Measurements from ENCODE around the gene KLF2.

Gene KLF2

DNA sequence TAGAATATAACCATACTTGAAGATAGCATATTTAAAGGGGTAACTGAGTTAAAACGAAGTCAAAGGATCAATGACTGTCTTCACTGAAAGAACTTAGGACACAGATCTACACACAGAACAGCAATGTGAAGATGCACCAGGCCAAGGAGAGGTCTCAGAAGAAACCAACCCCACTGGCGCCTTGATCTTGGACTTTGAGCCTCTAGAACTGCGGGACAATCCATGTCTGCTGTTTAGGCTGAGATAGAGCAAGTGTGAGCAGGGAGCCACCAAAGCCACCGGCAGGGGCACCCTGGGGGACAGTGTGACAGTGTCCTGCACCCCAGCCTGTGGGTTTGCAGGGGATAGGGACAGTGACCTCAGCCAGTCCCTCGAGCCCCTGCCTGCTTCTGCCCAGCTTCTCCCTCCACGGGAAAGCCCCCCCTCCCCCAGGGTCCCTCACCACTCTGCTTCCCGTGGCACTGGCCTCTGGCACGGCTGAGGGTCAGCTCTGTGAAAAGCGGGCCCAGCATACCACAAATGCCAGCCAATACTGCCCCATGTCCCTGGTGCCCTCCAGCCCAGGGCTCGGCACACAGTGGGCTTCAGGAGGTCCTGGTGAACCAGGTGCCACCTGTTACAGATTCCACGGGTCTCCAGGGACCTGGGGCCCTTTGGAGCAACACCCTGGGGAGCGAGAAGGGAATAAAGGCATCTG lies 40.8 kb downstream of the KLF2 start:
- no peak for DNase-seq

DNA sequence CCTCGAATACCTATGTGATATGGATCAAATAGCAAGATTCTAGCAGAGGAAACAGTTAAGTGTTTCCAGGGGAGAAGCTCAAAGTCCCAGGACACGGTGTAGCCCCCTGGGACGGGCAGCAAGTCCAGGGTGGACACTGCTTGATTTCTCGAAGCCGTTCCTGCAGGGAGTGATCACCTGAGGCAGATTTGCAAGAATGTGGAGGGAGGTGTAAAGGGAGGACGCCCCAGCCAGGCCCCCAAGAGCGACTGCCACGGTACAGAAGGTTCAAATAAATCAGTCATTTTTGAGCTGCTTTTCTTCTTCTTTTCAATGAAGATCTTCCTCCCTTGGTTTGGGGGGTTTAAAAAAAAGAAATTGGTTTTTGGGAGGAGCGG lies 41.4 kb downstream of the KLF2 start:
- no peak for DNase-seq

DNA sequence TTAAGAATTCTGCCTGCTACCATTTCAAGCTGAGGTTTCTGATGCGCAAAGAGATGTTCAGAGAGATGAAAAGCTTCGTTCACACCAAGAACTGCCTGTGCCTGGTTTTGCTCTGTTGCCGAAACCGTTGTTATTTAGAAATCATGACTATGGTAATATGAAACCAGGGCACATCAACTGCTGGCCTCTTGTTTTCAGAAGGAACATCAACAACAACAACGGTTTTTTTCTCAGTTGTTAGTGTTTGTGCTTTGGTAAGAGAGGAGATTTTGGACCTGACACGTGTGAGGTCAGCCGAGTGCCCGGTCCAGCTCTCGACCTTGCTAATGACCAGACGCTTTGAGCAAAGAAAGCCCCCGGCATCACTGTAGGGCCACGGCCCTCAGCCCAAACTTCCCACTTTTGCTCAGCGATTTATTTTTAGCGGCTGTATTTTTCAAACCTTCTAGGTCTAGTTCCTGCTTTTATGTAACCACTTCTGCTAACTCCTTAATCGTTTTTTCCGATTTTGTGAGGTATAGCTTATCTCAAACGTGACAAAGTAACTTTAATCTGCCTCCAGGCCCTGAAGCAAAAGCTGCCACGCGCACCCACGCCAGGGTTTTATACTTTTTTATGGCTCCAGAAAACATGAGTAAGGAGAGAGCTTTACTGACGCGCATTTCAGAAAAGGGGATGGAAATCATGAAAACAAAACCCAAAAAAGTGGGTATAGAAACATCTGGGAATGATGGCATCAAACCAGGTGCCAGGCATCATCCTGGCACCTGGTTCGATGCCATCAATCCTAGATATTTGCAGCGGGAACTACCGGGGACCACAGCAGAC lies 42.0 kb downstream of the KLF2 start:
- no peak for DNase-seq

DNA sequence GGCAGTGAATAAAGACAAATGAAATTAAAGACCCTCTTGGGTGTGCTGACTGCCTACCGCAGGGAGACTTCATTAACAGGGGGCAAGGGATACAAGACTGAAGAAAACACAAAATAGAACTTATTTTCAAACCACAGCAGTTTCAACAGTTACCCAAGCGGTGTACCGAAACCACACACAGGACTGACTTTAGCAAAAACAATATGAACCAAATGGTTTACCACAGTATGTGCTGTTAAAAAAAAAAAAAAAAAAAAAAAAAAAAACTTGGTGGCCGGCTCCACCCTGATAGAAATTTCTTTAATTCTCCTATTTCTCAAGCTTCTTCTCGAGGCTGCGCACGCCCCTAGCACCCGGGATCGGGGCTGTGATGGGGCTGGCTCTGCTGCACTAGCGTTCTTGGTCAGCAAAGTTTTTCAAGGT lies 42.6 kb downstream of the KLF2 start:
- no peak for DNase-seq

DNA sequence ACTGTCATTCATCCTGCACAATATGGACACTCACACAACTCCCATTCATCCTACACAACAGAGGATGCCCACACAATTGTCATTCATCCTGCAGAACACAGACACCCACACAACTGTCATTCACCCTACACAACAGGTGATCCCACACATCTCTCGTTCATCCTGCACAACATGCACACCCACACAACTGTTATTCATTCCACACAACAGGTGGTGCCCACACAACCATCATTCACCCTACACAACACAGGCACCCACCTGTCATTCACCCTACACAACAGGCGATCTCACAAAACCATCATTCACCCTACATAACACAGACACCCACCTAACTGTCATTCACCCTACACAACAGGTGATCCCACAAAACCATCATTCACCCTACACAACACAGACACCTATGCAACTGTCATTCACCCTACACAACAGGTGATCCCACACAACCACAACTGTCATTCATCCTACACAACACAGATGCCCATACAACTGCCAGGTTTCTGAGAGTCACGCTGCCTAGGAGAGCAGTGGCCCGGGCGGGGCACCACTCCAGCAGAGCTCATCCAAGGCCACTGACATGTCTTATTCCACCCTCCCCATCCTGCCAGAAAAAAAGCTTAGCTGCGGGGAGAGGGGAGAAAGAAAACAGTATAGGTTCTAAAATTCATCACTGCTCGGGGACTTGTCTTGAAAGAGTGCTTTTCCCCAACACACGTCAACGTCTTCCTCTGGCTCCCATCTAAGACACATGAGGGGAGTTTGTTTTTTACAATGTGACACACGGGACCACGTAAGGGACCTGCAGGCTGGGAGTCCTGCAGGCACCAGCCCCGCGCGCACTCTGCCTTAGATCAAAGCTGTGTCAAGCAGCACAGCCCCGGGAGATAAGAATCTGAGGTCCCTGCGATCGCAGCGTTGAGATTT lies 44.0 kb downstream of the KLF2 start:
- no peak for DNase-seq

DNA sequence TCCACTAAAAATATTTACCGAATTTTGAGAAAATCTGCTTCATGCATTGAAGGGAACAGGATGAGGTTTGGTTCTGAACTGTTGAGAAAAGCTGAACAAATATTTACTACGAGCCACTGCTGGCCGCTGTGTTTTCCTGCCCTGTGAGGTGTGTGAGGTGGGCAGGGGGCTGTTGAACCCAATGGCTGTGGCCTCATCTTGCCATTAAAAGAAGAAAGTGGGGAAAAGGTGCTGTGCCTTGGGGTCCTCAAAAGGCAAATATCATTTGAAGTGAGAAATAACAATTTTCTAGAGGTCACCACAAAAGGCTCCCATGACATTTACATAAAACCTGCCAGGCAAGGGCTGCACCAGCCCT lies 44.7 kb downstream of the KLF2 start:
- no peak for DNase-seq

DNA sequence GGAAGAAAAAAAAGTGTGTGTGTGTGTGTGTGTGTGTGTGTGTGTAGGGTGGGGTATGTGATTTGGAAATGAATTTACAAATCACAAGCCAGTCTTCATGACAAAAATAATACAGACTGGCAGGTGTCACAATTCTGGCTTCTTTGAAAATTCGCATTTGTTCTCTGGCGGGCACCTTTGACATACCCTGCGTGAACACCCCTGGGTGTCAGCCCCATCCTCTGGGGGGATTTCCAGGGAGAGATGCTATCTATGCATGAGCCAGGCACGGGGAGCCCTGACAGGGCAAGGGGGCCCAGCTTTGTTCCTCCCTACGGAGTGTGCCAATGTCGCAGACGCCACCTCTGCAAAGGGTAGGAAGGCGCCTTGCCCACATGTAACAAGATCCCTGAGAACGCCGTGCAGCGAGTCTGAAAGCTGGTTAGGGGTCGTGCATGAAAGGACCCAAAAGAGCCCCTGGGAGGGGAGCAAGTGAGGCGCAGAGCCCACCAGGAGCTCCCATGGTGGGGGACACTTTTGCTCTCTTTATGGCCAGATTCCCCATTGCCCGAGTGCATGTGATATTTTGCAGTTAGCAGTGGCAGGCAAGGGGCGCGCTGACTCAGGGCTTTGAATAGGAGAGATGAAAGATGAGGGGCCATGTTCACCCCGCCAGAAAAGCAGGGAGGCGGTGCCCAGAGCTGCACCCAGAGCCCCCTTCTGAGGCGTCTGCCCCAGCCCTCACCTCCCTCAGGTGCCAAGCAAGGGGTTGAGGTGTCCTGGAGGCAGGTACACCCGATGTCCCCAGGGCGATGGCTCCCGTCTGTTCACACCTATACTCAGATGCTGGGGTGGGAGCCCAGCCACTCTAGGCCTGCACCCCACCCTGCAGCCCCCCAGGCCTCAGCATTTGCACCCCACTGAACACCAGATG lies 45.3 kb downstream of the KLF2 start:
- DNase-seq: no peak

DNA sequence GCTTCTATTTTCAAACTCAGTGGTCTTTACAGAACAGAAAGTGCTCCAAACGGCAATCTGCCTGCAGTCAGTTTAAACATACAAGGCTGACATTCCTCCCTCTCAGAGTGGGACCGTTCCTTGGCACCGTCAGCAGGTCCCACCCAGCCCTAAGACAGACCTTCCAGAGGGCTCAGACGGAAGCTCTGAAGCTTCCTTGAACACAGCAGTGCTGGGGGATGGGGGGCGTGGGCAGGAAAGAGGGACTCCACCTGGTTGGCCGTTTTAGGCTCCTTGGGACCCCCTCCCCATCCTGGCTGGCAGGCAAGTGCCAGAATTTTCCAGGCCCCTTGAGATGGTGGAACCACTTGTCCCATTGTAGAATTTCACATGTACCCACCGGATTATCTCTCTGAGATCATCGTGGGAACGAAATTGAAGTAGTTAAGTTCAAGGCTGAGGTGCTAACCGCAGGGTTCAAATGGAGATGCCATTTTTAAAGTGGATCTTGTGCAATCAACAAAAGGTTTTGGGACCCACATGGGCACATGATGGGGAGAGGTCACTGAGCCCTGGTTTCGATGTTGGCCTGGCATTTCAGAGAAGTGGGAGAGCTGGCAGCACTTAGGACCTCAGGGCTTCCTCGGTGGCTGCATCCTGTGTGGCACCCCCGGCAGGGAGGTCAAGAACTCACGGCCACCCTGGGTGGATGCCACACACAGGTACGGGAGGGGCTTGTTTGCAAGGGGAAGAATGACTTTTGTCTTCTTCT lies 46.2 kb downstream of the KLF2 start:
- DNase-seq: no peak

DNA sequence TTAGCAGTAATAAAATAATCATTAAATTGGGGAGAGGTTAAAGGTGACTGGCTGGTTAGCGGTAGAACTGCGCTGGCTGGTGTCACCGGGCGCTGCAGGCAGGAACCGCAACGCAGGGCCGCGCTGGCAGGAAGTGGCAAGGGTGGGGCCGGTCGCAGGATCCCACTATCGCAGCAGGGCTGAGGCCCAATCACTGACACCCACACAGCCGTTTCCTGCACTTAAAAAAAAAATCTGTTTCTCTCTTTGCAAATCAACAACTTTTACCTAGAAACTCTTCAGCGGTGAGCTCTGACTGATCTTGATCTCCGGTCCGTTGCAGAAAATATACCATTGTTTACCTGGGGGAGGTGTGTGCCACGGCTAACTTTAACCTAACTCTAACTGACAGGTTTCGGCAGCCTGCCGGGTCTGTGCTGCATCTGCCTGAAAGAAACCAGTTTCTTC lies 46.9 kb downstream of the KLF2 start:
- DNase-seq: no peak

DNA sequence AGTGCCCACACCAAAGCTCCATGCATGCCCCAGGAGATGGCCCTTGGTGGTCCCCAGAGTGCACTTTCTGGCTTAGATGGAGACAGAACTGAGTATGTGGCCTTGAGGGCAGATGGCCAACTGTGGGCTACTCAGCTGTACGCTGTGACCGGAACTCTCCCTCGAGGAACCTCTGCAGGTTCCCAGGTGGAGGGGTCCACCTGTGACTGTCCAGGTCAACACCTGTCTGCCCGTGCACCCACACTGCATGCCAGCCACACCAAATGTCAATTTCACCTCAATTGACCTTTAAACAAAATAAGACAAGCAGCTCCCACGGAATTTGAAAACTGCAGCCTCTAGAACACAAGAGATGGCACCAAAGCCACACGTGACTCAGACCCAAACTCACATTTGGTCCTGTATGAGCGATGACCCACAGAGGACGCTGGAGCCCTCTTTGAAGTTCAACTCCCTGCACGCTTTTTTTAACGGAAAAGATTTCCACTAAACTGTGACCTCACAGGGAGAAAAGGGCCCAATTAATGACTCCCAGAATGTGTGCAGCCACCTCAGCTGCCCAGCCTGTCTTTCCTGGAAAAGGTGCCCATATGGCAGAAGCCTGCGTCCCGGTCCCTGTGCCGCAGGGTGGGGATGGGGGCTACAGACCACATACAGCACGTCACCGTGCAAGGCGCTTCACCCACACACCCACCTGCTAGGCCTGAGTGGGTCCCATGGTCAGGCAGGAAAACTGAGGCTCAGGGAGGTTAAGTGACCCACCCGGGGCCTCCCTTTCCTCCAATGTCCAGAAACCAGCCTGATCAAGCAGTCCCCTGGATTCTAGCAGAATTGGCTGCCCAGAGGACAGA lies 47.7 kb downstream of the KLF2 start:
- no peak for DNase-seq

DNA sequence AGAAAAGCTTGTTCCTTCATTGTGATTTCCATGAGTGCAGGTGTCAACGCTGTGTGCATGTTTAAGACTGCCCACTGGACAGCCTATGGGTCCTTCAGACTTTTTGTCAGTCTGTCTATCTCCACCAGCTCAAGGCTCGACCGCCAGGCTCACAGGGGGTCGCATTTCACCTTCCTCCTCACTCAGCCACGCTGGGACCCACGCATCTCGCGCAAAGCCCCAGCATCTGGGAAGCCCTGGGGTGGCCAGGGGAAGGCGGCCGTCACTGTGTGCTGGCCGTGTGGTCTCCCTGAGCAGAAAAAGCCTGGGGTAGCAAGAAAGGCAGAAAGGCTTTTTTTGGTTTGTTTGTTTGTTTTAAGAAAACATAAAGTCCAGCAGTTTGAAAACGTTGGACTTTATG lies 48.5 kb downstream of the KLF2 start:
- DNase-seq: no peak

DNA sequence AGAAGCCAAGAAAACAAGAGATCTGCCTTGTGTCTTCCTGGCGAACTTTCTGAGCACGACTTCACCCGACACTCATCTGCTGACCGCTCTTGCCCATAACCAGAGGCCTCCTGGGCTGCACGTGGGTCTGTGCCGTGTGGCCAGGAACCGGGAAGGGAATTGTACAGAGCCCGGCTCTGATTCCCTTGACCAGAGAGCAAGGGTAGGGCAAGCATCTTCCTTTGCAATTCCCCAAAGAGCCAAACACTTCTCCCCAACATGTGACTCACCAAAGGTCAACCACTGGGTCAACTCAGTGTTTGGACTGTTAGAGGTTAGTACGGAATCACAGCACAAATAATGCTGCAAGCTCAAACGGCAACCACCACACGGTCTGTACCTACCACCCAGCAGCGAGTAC lies 48.9 kb downstream of the KLF2 start:
- no peak for DNase-seq

DNA sequence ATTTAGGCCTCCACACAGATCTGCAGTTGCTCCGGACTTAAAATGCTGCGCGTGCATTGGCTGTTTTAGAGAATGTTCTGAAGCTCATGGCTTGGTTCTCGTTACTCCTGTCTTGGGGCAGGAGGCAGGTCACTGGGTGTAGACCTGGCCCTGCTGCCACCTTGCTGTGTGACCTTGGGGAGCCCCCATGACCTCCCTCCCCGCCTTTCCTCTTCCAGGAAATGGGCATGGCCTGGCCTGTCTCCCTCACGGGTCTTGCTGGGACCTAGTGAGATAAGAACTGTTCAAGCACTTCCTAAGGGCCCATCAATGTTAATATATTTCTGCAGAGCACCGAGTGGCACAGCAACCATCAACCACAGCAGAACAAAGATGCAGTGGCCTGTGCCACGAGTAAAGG lies 49.4 kb downstream of the KLF2 start:
- DNase-seq: no peak

DNA sequence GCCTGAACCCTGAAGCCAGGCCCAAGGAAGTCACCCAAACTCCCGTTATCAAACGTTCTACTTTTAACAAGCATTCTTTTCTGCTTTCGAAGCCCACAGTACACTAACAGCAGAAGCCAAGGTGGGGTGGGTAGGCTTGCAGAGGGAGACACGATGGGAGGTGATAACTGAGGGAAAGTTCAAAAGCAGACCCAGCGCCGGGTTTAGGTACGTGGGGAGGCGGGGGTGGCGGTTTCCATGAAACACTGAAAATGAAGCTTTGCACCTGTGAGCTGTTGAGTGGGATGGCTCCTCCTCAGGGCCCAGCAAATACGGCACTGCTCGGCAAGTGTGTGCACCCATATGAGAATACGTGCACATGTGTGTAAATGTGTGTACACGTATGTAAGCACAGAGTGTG lies 49.8 kb downstream of the KLF2 start:
- DNase-seq: no peak

DNA sequence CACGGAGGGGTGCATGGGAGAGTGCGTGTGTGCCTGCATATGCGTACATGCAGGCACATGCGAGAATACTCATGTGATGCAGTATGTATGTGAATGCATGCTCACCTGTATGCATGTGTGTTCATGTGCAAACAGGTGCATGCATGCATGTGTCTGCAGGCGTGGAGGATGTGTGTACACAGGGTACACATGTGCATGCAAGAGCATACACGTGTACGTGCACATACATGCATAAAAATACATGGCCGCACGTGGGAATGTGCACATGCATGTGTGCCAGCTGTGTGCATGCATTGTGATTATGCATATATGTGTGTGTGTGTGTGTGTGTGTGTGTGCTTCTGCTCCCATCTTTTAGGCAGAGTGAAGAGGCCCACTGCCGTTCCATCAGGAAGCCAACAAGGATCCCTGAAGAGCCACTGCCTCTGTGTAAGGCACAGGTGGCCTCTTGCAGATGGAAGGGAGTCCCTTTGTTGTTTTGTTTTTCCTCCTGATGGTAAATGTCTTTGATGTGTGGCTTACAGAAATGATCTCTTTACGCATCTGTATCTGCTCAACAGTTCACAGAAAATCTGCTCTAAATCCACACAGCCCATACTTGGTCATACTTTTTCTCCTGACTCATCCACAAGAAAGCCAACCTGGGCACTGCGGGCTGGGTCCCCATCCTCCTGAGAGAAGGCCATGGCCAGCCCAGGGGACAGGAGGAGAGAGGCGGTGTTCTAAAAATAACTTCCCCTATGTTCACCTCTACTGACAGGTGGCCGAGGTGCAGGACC lies 50.7 kb downstream of the KLF2 start:
- DNase-seq: no peak

DNA sequence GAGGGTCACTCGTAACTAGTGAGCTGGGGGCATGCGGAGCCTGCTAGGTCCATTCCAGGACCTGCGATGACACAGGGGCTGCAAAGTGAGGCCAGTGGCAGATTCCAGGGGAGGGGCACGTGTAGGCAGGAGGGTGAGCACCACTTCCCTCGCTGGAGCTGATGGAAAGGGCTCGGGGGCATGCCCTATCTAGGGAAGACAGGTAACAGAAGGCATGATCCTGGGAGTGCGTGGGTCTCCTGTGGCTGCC lies 51.2 kb downstream of the KLF2 start:
- no peak for DNase-seq

DNA sequence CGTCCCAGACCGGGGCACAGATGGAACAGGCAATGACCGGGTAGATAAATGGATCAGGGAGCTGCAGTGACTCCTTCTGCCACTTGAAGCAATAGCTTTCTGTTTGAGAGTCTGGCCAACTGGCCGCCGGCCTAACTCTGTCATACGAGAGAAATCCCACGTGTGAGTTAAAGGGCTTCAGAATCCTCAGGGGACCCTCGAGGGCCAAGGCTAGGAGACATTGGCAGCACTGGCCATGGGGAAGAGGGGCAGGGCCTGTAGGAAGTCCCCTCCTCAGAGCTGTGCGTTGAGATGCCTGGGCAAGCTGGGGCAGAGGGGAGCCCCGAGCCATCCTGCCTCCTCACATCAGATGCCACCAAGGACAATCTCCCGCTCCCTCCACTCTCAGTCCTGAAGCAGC lies 51.6 kb downstream of the KLF2 start:
- no peak for DNase-seq

DNA sequence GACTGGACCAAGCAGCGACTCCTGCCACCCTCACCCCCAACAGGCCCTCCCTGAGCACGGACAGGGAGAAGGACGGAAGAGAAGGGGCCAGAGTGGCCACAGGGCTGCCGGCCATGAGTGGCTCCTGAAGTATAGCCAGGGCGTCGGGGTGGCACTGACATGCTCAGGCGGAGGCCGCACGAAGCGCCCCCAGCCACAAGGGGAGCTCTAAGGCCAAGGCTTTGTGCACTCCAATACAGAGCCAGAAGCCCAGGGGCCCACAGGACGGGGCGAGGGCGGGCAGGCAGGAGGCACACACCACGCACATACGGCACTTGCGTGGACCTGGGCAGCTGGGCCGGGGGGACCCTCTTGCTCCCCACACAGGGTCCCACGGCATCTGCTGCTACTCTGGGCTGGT lies 52.0 kb downstream of the KLF2 start:
- DNase-seq: no peak

DNA sequence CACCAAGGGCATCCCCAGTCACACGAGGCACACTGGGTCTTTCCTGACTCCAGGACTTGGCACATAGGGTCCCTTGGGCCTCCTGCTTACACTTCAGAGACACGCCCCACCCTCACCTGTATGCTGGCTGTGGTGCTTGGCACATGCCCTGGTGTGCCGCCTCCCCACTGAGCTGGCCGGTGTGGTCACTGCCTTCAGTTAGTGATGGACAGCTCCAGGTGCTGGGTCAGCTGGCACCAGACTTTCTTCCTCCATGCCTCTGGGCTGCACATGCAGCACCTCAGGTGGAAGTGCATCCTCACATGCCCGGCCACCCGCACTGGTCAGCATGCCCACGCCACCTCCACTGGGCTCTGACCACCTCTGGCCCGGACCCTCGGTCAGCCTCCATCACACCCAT lies 52.9 kb downstream of the KLF2 start:
- no peak for DNase-seq

Data from eye (tissue), 1 donor.